ENCODE results near the gene MBD5.
A peak's percentile ranks its signal among the peaks of the same experiment; 100 is the strongest.

The MBD5 gene

DNA sequence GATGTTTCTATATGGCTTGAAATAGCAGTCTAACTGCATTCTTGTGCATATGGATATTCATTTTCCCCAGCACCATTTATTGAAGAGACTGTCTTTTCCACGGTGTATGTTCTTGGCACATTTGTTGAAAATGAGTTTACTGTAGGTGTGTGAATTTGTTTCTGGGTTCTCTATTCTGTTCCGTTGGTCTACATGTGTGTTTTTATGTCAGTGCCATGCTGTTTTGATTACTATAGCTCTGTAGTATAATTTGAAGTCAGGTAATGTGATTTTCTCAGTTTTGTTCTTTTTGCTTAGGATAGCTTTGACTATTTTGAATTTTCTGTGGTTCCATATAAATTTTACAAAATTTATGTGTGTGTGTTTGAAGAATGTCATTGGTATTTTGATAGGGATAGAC is 201.0 kb downstream of the MBD5 start:
- DNase-seq (ENCODE audit: low read depth): no peak
- TF ChIP-seq, protein P1, sequence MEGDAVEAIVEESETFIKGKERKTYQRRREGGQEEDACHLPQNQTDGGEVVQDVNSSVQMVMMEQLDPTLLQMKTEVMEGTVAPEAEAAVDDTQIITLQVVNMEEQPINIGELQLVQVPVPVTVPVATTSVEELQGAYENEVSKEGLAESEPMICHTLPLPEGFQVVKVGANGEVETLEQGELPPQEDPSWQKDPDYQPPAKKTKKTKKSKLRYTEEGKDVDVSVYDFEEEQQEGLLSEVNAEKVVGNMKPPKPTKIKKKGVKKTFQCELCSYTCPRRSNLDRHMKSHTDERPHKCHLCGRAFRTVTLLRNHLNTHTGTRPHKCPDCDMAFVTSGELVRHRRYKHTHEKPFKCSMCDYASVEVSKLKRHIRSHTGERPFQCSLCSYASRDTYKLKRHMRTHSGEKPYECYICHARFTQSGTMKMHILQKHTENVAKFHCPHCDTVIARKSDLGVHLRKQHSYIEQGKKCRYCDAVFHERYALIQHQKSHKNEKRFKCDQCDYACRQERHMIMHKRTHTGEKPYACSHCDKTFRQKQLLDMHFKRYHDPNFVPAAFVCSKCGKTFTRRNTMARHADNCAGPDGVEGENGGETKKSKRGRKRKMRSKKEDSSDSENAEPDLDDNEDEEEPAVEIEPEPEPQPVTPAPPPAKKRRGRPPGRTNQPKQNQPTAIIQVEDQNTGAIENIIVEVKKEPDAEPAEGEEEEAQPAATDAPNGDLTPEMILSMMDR (IDR thresholded peaks at IDR 0.05; ENCODE audit: low read length, missing control alignments): no peak
- H3K4me3 ChIP-seq (replicated peaks; ENCODE audit: low read depth, low read length): no peak overlapping the region

DNA sequence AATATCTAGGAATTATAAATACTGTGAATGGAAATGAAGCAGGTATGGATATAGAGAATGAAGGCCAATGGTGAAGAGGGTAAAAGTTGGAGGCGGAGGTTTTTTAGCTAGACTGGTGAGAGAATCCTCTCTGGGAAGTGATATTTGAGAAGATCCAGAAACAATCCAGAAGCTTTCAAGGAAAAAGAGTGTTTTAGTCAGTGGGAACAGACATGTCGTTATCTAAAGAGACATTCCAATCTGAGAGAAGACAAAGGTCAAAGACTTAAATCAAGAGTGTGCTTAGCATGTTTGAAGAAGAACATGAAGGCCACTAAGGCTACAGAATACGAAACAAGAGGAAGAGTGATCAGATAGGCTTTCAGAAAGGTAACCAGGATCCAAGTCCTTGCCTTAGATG is 211.0 kb downstream of the MBD5 start:
- H3K4me3 ChIP-seq (replicated peaks; ENCODE audit: low read depth, low read length): no peak overlapping the region
- TF ChIP-seq, protein P1 (IDR thresholded peaks at IDR 0.05; ENCODE audit: low read length, missing control alignments): no peak
- DNase-seq (ENCODE audit: low read depth): no peak

DNA sequence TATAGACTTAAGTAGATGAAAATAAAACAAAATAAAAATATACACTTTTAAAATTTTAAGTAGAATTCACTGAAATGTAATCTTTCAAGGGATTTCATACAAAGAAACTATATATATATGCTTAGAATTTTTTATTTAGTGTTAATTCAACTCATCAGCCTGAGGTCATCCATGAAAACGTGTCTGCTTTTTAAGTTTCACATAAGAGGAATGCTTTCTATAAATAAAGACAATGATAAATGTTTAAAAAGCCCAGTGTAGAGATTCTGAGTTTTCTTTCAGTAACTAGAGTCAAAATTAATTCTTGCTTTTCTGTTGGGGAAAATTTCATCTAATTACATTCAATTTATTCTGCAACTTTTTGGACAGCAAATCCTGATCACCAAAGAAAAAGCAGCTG is 213.3 kb downstream of the MBD5 start:
- DNase-seq (ENCODE audit: low read depth): no peak
- H3K4me3 ChIP-seq (replicated peaks; ENCODE audit: low read depth, low read length): no peak overlapping the region
- TF ChIP-seq, protein P1 (IDR thresholded peaks at IDR 0.05; ENCODE audit: low read length, missing control alignments): no peak

DNA sequence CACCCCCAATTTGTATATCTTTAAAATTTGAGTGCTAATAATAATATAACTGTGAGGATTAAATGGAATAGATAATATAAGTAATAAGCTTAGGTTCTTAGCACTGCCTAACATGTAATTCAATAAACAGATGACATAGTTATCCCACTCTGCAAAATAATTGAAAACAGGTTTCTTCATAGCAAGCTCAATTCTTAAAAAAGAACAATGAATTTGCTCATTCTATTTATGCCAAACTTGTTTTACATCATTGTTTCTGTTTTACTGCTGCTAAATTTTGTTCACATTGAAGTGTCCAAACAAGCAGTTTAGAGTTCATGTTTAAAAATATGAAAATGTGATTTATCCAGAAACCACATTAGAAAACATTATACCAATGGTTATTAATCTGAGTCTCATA is 217.0 kb downstream of the MBD5 start:
- TF ChIP-seq, protein P1 (IDR thresholded peaks at IDR 0.05; ENCODE audit: low read length, missing control alignments): no peak
- no peak for DNase-seq (ENCODE audit: low read depth)
- no peak overlapping the region for H3K4me3 ChIP-seq (replicated peaks; ENCODE audit: low read depth, low read length)

DNA sequence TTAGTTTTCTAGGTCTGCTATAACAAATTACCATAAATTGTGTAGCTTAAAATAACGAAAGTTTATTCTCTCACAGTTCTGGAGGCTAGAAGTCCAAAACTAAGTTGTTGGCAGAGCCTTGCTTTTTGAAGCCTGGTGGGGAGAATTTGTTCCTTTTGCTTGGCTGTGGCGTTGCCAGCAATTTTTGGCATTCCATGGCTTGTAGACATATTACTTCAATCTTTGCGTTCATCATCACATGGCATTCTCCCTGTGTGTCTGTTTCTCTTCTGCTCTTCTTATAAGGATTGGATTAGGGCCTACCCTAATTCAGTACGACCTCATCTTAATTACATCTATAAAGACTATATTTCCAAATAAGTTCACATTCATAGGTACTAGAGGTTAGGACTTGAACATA is 217.7 kb downstream of the MBD5 start:
- H3K4me3 ChIP-seq (replicated peaks; ENCODE audit: low read depth, low read length): no peak overlapping the region
- no peak for DNase-seq (ENCODE audit: low read depth)
- TF ChIP-seq, protein P1 (IDR thresholded peaks at IDR 0.05; ENCODE audit: low read length, missing control alignments): no peak

DNA sequence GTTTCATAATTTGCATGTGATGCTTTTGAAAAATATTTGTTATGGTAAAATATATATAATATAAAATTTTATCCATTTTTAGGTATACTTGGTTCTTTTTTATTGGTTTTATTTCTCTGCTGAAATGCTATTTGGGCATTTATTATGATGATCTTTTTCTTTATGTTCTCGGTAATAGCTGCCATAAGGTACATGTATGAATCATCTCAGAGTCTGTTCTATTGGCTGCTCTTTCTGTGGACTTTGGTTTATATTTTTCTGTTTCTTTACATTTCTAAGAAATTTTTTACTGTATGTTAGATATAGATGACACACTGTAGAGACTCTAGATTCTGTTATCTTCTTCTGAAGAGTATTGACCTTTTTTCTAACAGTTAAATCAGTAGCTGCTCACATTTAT is 219.9 kb downstream of the MBD5 start:
- no peak for DNase-seq (ENCODE audit: low read depth)
- TF ChIP-seq, protein P1 (IDR thresholded peaks at IDR 0.05; ENCODE audit: low read length, missing control alignments): no peak

DNA sequence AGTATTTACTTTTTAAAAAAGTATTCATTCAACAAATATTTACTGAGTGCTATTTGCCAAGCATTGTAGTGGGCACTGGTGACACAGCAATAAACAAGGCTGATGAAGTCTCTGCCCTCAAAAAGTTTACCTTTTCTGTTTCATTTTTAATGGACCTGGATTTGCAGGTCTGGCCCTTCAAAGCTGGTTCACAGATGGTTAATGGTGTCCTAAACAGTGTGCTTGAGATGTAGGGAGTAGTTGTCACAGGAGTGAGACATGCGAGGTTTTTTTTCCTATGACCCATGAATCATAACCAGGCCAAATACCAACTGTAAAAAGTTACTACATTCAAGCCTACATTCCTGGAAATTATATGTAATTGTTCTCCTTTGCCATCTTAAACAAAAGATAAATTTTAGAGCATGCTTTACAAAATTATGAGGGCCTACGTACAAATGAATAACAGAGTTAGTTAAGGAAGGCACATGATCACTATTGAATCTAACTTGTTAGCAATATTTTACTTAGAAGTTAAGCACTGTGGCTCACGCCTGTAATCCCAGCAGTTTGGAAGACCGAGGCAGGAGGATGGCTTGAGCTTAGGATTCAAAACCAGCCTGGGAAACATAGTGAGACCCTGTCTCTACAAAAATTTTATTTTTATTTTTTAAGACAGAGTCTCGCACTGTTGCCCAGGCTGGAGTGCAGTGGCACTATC is 223.9 kb downstream of the MBD5 start:
- DNase-seq (ENCODE audit: low read depth): peak; percentile 79
- TF ChIP-seq, protein P1 (IDR thresholded peaks at IDR 0.05; ENCODE audit: low read length, missing control alignments): no peak
- no peak overlapping the region for H3K4me3 ChIP-seq (replicated peaks; ENCODE audit: low read depth, low read length)

More for the DNA sequence above, 219.9 kb downstream of the MBD5 start:
- no peak overlapping the region for H3K4me3 ChIP-seq (replicated peaks; ENCODE audit: low read depth, low read length)
